ENCODE data around the gene LARP6.
"Not testable (repeated sequence)": the region's sequence is repeated elsewhere in the genome, so short reads cannot be mapped to it uniquely, and the experiment has no call there.

LARP6 gene

GRCh38 chr15:70859322-70859908 is 5.5 kb upstream of the LARP6 start:
- H3K27me3 ChIP-seq: no peaks in the 10 kb centered on the region
- H3K4me3 ChIP-seq: no peak overlapping the region
- no peak overlapping the region for H3K4me2 ChIP-seq
- no peaks in the 10 kb centered on the region for H4K20me1 ChIP-seq
- no peak for TF ChIP-seq Cebpa-rat (IDR thresholded peaks at IDR 0.05)
- peaks cover 3% of the 10 kb centered on the region; the same call in 1 of the 2 replicates for H3K9me3 ChIP-seq
- no peak overlapping the region for H3K9ac ChIP-seq
- H3K36me3 ChIP-seq: no peaks in the 10 kb centered on the region
- no peak overlapping the region for H3K27ac ChIP-seq
- peaks cover 27% of the 10 kb centered on the region for H3K4me1 ChIP-seq

DNA sequence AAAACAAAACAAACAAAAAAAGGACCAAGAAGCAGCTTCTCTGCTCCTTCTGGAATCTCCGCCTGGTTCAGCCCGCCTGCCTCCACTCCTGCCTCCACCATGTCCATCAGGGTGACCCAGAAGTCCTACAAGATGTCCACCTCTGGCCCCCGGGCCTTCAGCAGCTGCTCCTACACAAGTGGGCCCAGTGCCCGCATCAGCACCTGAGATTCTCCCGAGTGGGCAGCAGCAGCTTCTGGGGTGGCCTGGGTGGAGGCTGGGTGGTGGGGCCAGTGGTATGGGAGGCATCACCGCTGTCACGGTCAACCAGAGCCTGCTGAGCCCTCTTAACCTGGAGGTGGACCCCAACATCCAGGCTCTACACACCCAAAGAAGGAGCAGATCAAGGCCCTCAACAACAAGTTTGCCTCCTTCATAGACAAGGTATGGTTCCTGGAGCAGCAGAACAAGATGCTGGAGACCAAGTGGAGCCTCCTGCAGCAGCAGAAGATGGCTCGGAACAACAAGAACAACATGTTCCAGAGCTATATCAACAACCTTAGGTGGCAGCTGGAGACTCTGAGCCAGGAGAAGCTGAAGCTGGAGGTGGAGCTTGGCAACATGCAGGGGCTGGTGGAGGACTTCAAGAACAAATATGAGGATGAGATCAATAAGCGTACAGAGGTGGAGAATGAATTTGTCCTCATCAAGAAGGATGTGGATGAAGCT is 4.8 kb upstream of the LARP6 start:
- not testable (repeated sequence) for H3K4me3 ChIP-seq, H4K20me1 ChIP-seq, H3K9ac ChIP-seq, H3K4me2 ChIP-seq, H3K9me3 ChIP-seq, H3K27ac ChIP-seq, H3K27me3 ChIP-seq, H3K36me3 ChIP-seq
- H3K4me1 ChIP-seq: peaks cover 29% of the 10 kb centered on the region

DNA sequence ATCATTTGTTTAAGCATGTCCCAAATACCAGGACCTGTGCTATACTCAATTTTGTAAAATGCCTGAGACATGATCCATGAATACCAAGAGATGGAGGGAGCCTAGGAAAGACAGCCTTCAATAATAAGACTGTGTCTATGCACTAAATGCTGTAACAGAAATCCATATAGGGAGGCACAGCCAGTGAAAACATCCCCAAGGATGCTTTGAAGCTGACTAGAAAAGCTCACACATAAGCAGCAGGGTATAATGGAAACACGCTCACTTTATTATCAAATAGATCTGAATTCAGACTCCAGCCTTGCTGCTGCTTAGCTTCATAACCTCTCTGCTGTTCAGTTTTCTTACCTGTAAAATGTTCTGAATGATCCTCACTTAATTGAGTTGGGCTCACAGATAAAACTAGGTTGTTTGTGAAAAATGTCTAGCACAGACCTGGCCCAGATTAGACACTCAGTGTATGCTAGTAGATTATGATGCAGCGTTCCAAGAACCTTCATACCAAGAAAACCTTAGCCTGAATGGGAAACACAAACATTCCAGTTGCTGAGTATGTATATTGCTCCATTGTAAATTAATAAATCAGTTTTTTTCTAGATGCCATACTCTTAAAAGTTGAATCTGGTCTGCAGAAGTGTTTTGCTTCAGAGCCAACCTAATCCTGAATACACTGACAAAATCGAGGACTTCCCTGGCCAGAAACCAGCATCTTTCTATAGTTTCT is 3.8 kb upstream of the LARP6 start:
- H3K4me1 ChIP-seq: peaks cover 39% of the 10 kb centered on the region
- H4K20me1 ChIP-seq: no peaks in the 10 kb centered on the region
- no peaks in the 10 kb centered on the region for H3K36me3 ChIP-seq
- H3K27ac ChIP-seq: no peak overlapping the region
- no peaks in the 10 kb centered on the region for H3K27me3 ChIP-seq
- TF ChIP-seq Cebpa-rat (IDR thresholded peaks at IDR 0.05): no peak
- peaks cover under 1% of the 10 kb centered on the region; the same call in 1 of the 2 replicates for H3K9me3 ChIP-seq
- no peak overlapping the region for H3K9ac ChIP-seq
- H3K4me2 ChIP-seq: no peak overlapping the region
- H3K4me3 ChIP-seq: no peak overlapping the region

DNA sequence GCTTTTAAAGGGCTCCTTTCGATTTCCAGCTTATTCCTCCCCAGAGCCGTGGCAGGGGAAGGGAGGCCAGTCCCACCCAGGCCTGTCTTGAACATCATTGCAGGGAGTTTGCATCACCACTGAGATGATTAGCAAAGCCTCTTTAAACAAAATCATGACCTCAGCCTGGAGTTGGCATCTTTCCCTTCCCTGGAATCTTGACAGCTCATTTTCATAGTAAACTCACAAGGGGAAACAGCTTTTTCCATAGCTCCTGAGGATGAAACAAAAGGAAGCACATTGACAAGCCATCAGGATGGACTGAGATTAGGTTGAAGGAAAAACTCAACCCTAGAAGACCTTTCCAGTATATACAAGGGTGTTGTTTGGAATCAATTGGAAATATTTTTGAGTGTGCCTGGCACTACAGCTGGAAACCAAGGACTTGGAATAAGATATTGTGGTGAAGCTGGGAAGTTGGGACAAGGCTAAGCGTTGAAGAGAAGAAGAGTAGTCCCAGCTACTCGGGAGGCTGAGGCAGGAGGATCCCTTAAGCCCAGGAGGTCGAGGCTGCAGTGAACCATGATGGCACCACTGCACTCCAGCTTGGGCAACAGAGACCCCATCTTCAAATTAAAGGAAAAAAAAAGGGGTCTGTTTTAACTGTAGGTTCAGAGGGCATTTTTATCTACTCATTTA is 3.1 kb upstream of the LARP6 start:
- H3K4me2 ChIP-seq: peak overlapping the region; percentile 99
- H3K9me3 ChIP-seq: no peaks in the 10 kb centered on the region
- no peak for TF ChIP-seq Cebpa-rat (IDR thresholded peaks at IDR 0.05)
- H3K4me1 ChIP-seq: peaks cover 42% of the 10 kb centered on the region
- H3K36me3 ChIP-seq: peaks cover under 1% of the 10 kb centered on the region; the same call in 1 of the 2 replicates
- no peak overlapping the region for H3K9ac ChIP-seq
- H3K4me3 ChIP-seq: no peak overlapping the region
- no peaks in the 10 kb centered on the region for H4K20me1 ChIP-seq
- no peak overlapping the region for H3K27ac ChIP-seq
- H3K27me3 ChIP-seq: no peaks in the 10 kb centered on the region

- Histone ChIP-seq H3K4me3 (no peak overlapping the region), H3K9ac (no peak overlapping the region), H3K27me3 (no peaks in the 10 kb centered on the region), H3K4me1 (peaks cover 42% of the 10 kb centered on the region), H3K36me3 (peaks cover 8% of the 10 kb centered on the region), H4K20me1 (no peaks in the 10 kb centered on the region), H3K4me2 (peak overlapping the region; percentile 99), H3K9me3 (no peaks in the 10 kb centered on the region), H3K27ac (no peak overlapping the region)
- no peak for TF ChIP-seq Cebpa-rat (IDR thresholded peaks at IDR 0.05)
These were observed 2.4 kb upstream of the LARP6 start for GRCh38 chr15:70856177-70856883.

- peaks cover 9% of the 10 kb centered on the region for H3K36me3 ChIP-seq
- H3K4me1 ChIP-seq: peaks cover 42% of the 10 kb centered on the region
- H3K4me3 ChIP-seq: no peak overlapping the region
- H3K9me3 ChIP-seq: no peaks in the 10 kb centered on the region
- H4K20me1 ChIP-seq: no peaks in the 10 kb centered on the region
- TF ChIP-seq Cebpa-rat (IDR thresholded peaks at IDR 0.05): no peak
- no peak overlapping the region for H3K9ac ChIP-seq
- H3K4me2 ChIP-seq: peak overlapping the region; percentile 99
- H3K27me3 ChIP-seq: no peaks in the 10 kb centered on the region
- 0 out of 2 replicates have a peak overlapping the region, but pooled peaks have one; percentile 10 for H3K27ac ChIP-seq
These were observed 1.8 kb upstream of the LARP6 start for GRCh38 chr15:70855764-70856163.

DNA sequence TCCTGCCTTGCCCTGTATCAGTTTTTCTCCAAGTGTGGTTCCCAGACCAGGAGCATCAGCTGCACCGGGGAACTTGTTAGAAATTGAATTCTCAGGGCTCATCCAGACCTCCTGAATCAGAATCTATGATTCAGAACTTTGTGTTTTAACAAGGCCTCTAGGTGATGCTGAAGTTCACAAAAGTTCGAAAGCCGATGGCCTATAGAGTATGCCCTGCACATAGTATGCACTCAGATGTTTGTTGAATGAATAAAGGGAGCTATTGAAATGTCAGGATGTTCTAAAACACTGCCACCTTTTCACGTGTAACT is 664 bp upstream of the LARP6 start:
- H3K9ac ChIP-seq: peak overlapping the region; percentile 84

GRCh38 chr15:70853318-70853972 is 512 bp downstream of the LARP6 start:
- peak overlapping the region; percentile 99 for H3K4me2 ChIP-seq
- H3K9ac ChIP-seq: peak overlapping the region; percentile 84
- no peak for TF ChIP-seq Cebpa-rat (IDR thresholded peaks at IDR 0.05)

More for the DNA sequence above, 664 bp upstream of the LARP6 start:
- no peaks in the 10 kb centered on the region for H3K9me3 ChIP-seq
- H3K4me2 ChIP-seq: peak overlapping the region; percentile 99
- peak overlapping the region; percentile 81; the same call in 1 of the 2 replicates for H3K27ac ChIP-seq
- H3K4me3 ChIP-seq: peak overlapping the region; percentile 91
- peaks cover 9% of the 10 kb centered on the region for H3K36me3 ChIP-seq
- H3K4me1 ChIP-seq: peaks cover 42% of the 10 kb centered on the region
- no peaks in the 10 kb centered on the region for H4K20me1 ChIP-seq
- H3K27me3 ChIP-seq: no peaks in the 10 kb centered on the region
- TF ChIP-seq Cebpa-rat (IDR thresholded peaks at IDR 0.05): no peak

More at GRCh38 chr15:70853318-70853972, 512 bp downstream of the LARP6 start:
- Histone ChIP-seq H3K4me1 (peaks cover 42% of the 10 kb centered on the region), H3K27ac (peak overlapping the region; percentile 81), H4K20me1 (no peaks in the 10 kb centered on the region), H3K4me3 (peak overlapping the region; percentile 91), H3K36me3 (peaks cover 9% of the 10 kb centered on the region), H3K9me3 (no peaks in the 10 kb centered on the region), H3K27me3 (no peaks in the 10 kb centered on the region)
